Measurements from ENCODE around the gene PCSK1N.
"Not testable (repeated sequence)": the region's sequence is repeated elsewhere in the genome, so short reads cannot be mapped to it uniquely, and the experiment has no call there.

The PCSK1N gene

GRCh38 chrX:48835524-48836329, at the start of gene PCSK1N:
Gene PCSK1N (minus strand): TSS chrX:48835610. CDS start chrX:48835532, 78 bp downstream.
- peak; percentile 70 for DNase-seq

- no peak for DNase-seq
These were observed 48.3 kb upstream of the PCSK1N start for GRCh38 chrX:48883729-48884128.

GRCh38 chrX:48876944-48877343, 41.5 kb upstream of the PCSK1N start:
- DNase-seq, result not testable (repeated sequence)

GRCh38 chrX:48872017-48872416, 36.6 kb upstream of the PCSK1N start:
- not testable (repeated sequence) for DNase-seq

GRCh38 chrX:48864210-48864609, 28.8 kb upstream of the PCSK1N start:
- DNase-seq, result no peak

- no peak for DNase-seq
These were observed 19.5 kb upstream of the PCSK1N start for GRCh38 chrX:48854898-48855297.

GRCh38 chrX:48854121-48854804, 18.9 kb upstream of the PCSK1N start:
- DNase-seq, result not testable (repeated sequence)

GRCh38 chrX:48853494-48853893, 18.1 kb upstream of the PCSK1N start:
- DNase-seq, result not testable (repeated sequence)

GRCh38 chrX:48852857-48853256, 17.4 kb upstream of the PCSK1N start:
- no peak for DNase-seq

GRCh38 chrX:48848847-48849246, 13.4 kb upstream of the PCSK1N start:
- peak; percentile 5 for DNase-seq

GRCh38 chrX:48839686-48840085, 4.3 kb upstream of the PCSK1N start:
- DNase-seq, result no peak

GRCh38 chrX:48834383-48834709, 1.1 kb downstream of the PCSK1N start:
- no peak for DNase-seq

- no peak for DNase-seq
These were observed 1.8 kb downstream of the PCSK1N start for GRCh38 chrX:48833542-48834138.

GRCh38 chrX:48831909-48832291, 3.5 kb downstream of the PCSK1N start:
- DNase-seq, result no peak

GRCh38 chrX:48831136-48831908, 4.1 kb downstream of the PCSK1N start:
- DNase-seq, result no peak

GRCh38 chrX:48829016-48829735, 6.2 kb downstream of the PCSK1N start:
- no peak for DNase-seq

GRCh38 chrX:48827654-48827968, 7.8 kb downstream of the PCSK1N start:
- no peak for DNase-seq

- no peak for DNase-seq
These were observed 8.3 kb downstream of the PCSK1N start for GRCh38 chrX:48826876-48827653.

GRCh38 chrX:48826135-48826875, 9.1 kb downstream of the PCSK1N start, which contains the start of gene ERAS:
Gene ERAS (plus strand): TSS chrX:48826513. CDS start chrX:48829124, 2,611 bp downstream.
- DNase-seq, result no peak

- no peak for DNase-seq
These were observed 11.3 kb downstream of the PCSK1N start for GRCh38 chrX:48824066-48824465.

GRCh38 chrX:48823053-48823452, 12.4 kb downstream of the PCSK1N start:
- DNase-seq, result no peak

All from CD4-positive, alpha-beta T cell treated with Interleukin-4 for 4 hours (primary cell).